CD4-positive, alpha-beta T cell treated with Interleukin-2 at 100 ng/mL for 4 hours (primary cell): ENCODE results near the gene TMEM186.
A peak's percentile ranks its signal among the peaks of the same experiment; 100 is the strongest.
"Not testable (repeated sequence)": the region's sequence is repeated elsewhere in the genome, so short reads cannot be mapped to it uniquely, and the experiment has no call there.

Experiments
- DNase-seq: peaks from one replicate; pipeline ENCODE4 v3.0.0-alpha.2; 2020; ENCODE audit warnings: low spot score

The TMEM186 gene

GRCh38 chr16:8812162-8812843 is 14.9 kb upstream of the TMEM186 start:
- no peak for DNase-seq

GRCh38 chr16:8808613-8809353 is 11.3 kb upstream of the TMEM186 start:
- DNase-seq = no peak

- no peak for DNase-seq
Measured at GRCh38 chr16:8808009-8808408, 10.6 kb upstream of the TMEM186 start.

GRCh38 chr16:8807189-8807588 is 9.8 kb upstream of the TMEM186 start:
- no peak for DNase-seq

- no peak for DNase-seq
Measured at GRCh38 chr16:8806272-8806983, 9.0 kb upstream of the TMEM186 start.

- DNase-seq = no peak
Measured at GRCh38 chr16:8804313-8804712, 6.9 kb upstream of the TMEM186 start.

- not testable (repeated sequence) for DNase-seq
Measured at GRCh38 chr16:8803733-8804132, 6.3 kb upstream of the TMEM186 start.

- DNase-seq = no peak
Measured at GRCh38 chr16:8801701-8802100, 4.3 kb upstream of the TMEM186 start.

- no peak for DNase-seq
Measured at GRCh38 chr16:8798535-8799157, 1.2 kb upstream of the TMEM186 start.

- peak; percentile 20 for DNase-seq
Measured at GRCh38 chr16:8798174-8798527, 712 bp upstream of the TMEM186 start.

- DNase-seq = no peak
Measured at GRCh38 chr16:8796469-8797363, 723 bp downstream of the TMEM186 start.

- no peak for DNase-seq
Measured at GRCh38 chr16:8795818-8796217, 1.6 kb downstream of the TMEM186 start.

- DNase-seq = no peak
Measured at GRCh38 chr16:8795091-8795490, 2.3 kb downstream of the TMEM186 start.

- no peak for DNase-seq
Measured at GRCh38 chr16:8788578-8789172, 8.8 kb downstream of the TMEM186 start.

GRCh38 chr16:8786316-8786715 is 11.1 kb downstream of the TMEM186 start:
- not testable (repeated sequence) for DNase-seq

- no peak for DNase-seq
Measured at GRCh38 chr16:8785408-8785807, 12.0 kb downstream of the TMEM186 start.

GRCh38 chr16:8782673-8783072 is 14.8 kb downstream of the TMEM186 start:
- DNase-seq = no peak

GRCh38 chr16:8781797-8782196 is 15.6 kb downstream of the TMEM186 start:
- no peak for DNase-seq

GRCh38 chr16:8777217-8777616 is 20.2 kb downstream of the TMEM186 start:
- DNase-seq = no peak

GRCh38 chr16:8776129-8776584 is 21.3 kb downstream of the TMEM186 start:
- DNase-seq = no peak

- DNase-seq = no peak
Measured at GRCh38 chr16:8775359-8775758, 22.1 kb downstream of the TMEM186 start.
